Fibroblast of skin of back (primary cell): ENCODE measurements around the gene SERPINB6. TPM values are rescaled to one million over a fixed set of nuclear protein-coding genes. Genes with fewer than 3 reads are reported as not detected.
A peak's percentile ranks its signal among the peaks of the same experiment; 100 is the strongest.
"Not testable (repeated sequence)": the region's sequence is repeated elsewhere in the genome, so short reads cannot be mapped to it uniquely, and the experiment has no call there.

Experiments used
- DNase-seq: peaks from one replicate; pipeline ENCODE4 v3.0.0-alpha.2; 2013
- polyA plus RNA-seq, 2 experiments: library from polyadenylated mRNA; unstranded; fragments of 120-200 nt; gene quantifications; one replicate each; pipeline ENCODE4 v1.2.1, GENCODE V29; 2013; ENCODE audit not compliant: insufficient read length in 2 of 2

The SERPINB6 gene
- 135 TPM for polyA plus RNA-seq (2013, experiment 1 of 2; ENCODE audit: insufficient read length)
- polyA plus RNA-seq (2013, experiment 2 of 2; ENCODE audit: insufficient read length), result 112 TPM

DNA sequence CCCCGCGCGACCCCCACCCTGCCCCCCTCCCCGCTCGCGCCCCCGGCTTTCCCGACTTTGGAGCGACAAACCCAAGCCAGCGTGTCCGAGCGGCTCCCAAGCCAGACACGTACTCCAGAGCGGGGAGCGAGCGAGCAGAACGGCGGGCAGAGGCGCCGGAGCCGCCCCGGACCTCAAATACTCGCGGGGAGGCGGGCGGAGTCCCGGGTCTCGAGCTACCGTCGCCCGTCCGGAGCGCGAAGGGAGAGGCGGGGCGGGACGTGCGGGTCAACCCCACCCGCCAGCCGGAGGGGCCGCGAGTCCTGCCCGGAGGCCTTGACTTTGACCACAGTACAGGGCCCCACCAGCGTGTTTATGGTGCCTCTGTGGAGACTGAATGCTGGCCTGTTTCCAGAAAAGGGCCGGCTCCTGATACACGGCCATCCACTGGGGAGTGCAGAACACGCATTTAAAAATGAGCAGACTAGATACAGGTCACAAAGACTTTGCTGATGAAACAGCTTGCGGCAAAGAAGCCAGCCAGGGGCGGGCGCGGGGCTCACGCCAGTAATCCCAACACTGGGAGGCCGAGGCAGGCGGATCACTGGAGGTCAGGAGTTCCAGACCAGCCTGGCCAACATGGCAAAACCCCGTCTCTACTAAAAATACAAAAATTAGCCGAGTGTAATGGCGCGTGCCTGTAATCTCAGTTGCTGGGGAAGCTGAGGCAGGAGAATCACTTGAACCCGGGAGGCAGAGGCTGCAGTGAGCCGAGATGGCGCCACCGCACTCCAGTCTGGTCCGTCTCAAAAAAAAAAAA is at the start of gene SERPINB6:
SERPINB6 (minus strand) TSS at position 148 of the 799 bp plus-strand sequence. CDS start 12,235 bp downstream, outside the sequence.
- DNase-seq, result peak; percentile 75

DNA sequence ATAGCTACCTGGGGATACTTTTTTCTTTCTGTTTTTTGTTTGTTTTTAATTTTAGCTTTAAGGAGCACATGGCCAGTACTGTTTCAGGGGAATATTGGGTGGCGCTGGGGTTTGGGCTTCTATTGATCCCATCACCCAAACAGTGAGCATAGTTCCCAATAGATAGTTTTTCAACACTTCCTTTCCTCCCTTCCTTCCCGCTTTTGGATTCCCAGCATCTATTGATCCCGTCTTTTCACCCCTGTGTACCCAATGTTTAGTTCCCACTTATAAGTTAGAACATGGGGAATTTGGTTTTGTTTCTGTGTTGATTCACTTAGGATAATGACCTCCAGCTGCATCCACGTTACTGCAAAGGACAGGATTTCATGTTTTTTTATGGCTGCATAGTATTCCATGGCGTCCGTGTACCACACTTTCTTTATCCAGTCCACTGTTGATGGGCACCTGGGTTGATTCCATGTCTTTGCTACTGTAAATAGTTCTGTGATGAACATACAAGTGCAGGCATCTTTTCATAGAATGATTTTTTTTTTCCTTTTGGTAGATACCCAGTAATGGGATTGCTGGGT is 48.5 kb upstream of the SERPINB6 start:
- DNase-seq, result no peak

DNA sequence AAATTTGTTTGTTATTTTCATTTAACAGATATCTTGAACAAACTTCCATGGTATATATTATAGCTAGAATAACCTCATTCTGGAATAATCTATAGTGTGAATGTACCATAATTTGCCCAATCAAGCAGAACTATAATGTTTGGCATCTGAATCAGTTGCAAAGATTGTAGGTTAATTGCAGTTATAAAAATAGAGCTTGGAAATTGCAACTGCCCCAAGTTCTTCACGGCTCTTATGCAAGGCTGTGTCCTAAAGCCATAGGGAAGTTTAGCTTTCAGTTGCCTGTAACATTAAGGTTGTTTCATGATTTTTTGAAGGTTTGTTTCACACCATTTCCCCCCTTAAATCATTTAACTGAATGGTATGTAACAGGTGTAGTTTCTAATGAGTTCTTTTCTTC is 47.7 kb upstream of the SERPINB6 start:
- no peak for DNase-seq

DNA sequence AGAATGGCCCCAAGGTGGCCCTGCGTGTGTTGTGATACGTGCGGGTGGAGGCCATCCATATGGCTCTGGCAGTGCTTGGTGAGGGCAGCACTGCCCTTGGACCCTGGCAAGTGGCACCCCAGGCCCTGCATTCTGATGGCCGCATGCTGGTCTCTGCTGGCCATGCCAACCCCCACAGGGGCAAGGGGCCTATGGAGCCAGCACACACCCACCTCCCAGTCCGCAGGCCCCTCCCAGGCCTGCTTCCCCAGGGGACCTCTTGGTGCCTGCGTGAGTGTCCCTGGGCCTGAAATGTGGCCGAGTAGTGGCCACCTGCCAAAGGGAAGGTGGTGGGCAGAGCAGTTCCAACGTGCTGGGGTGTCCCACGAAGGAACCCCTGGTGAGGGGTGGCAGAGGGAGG is 45.9 kb upstream of the SERPINB6 start:
- no peak for DNase-seq

DNA sequence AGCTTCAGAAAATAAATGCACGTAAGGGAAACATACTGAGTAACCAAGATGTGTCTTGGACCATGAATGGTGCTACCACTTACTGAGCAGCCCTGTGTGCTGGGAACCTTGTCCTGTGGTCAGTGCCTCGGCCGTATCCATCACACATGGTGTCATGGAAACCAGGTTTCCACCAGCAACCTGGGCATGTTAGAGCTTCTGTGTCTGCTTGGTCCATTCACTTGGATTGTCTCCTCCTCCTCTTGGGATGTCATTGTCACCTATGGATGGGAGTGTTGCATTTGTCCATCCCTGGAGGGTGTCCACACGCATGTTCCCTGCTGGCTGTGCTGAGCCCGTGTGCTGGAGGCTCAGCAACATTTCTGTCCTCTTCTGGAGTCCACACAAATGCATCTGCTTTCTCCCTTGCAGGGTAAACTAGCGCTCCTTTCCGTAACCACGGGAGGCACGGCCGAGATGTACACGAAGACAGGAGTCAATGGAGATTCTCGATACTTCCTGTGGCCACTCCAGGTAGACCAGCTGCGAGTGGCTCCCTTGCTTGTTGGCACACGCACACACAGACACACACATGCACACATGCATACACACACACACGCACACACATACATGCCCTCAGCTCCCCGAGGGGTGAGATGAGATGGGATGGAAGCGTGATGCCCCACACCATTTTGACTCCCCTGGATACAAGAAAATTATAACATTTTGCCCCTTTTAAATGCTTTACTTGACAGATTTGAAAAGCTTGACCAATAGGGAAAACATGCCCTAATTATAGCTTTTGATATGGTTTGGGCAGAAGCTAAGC is 45.3 kb upstream of the SERPINB6 start:
- DNase-seq, result no peak

DNA sequence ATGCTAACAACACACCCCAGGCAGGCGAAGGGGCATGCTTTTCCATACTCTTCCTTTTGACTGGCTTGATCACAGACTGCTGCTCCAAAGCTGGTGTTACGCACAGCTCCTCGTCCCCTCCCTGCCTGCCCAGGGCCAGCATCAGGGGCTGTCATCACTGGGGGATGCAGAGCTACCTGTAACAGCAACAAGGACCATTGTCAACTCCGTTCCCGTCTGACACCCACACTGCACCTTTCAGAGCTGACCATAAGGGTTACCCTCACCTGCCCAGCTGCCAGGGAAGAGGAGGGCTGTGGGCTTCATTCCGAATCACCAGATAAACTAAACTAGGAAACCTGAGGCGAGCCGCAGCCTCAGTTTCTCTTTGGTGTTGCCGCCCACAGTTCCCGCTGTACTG is 43.8 kb upstream of the SERPINB6 start:
- DNase-seq, result no peak

DNA sequence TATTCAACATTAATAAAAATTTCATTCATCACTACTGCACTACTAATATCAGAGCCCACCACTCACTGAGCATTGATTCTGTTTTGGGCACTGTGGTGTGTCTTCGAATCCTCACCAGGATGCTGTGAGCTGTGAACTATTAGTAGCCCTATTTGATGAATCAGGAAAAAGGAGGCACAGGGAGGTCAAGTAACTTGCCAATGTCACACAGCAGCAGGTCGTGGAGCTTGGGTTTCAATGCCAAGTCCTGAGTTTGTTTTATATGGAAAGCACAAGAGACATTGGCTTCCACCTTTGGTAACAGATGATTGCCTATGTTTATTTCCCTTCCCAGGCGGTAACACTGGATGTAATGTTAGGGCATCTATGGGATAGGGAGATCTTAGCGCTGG is 43.3 kb upstream of the SERPINB6 start:
- no peak for DNase-seq

DNA sequence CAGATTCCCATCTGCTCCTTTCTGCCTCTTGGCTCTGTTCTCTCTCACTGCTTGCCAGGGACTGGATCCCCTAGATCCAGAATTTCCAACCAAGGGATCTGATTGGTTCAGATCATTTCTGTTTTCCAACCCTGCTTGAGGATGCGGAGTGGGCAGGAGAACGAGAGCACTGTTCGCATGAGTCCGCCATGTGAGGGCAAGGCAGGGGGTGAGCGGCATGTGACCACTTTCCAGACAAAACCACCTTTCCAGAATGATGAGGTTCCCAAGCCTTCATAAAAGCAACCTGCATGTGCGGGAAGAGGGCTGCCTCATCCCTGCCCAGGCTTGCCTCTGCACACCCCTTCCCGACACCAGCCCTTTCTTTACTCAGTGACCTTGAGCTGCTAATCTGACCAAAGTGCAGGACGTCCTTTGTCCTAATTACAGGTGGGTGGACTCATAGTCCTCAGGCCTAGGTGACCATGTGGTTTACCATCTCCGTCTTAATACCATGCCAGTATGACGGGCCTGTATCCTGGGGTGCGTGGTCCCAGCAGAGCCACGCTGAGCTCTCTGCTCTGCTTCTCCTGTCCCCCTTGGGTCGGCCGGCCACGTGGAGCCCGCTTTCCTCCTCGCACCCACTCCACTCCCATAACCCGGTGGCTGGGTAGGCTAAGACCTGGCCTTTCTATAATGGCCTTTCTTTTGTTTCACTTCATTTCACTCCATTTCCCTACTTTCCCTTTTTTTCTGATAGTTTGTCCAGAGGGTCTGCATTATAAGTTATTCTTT is 42.7 kb upstream of the SERPINB6 start:
- no peak for DNase-seq

DNA sequence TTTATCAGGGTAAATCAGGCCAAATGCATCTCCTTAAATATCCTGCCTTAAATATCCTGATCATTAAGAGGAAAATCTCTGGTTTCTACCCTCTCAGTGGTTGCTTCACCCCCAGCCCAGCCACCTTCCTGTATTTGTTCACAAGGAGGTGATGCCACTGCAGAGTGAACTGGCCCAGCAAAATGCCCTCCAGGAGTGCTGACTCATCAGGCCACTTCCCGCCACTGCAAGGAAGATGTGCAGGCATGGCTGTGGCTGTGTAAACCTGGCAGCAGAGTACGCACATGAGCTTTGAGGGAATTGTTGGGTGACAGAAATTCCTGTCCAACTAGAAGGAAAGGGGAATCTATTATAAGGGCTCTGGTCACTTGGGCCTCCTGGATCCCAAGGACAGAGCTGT is 42.1 kb upstream of the SERPINB6 start:
- peak; percentile 58 for DNase-seq

DNA sequence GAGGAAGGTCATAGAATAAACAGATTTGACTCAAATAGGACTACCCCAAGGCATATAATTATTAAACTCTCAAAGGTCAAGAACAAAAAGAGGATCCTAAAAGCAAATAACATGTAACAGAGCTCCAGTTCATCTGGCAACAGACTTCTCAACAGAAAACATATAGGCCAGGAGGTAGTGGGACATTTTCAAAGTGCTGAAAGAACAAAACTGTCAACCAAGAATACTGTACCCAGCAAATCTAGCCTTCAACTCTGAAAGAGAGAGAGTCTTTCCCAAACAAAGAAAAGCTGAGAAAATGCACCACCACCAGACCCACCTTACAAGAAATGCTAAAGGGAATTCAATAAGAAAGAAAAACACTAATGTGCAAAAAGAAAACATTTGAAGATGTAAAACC is 40.2 kb upstream of the SERPINB6 start:
- no peak for DNase-seq

DNA sequence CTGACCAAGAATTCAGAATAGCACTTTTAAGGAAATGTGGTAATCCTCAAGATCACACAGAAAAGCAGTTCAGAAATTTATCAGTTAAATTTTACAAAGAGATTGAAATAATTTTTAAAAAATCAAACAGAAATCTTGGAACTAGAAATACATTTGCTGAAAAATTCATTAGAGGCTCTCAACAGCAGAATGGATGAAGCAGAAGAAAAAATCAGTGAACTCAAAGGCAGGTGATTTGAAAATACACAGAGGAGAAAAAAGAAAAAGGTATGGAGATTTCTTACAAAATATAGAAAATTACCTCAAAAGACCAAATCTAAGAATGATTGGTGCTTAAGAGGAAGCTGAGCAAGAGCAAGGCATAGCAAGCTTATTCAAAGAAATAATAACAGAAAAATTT is 39.8 kb upstream of the SERPINB6 start:
- no peak for DNase-seq

DNA sequence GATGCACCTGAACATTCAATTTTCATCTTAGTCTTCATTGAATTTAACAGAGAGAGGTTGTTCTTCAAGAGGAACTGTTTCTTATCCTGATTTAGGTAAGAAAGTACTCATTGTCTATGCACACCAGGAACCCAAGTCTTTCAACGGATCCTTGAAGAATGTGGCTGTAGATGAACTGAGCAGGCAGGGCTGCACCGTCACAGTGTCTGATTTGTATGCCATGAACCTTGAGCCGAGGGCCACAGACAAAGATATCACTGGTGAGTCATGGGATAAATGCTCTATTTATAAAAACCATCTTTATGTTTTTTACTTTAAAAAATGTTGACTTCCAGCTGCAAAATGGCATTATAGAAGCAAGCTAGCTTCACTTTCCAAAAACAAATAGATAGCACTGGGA is 38.6 kb upstream of the SERPINB6 start:
- no peak for DNase-seq

DNA sequence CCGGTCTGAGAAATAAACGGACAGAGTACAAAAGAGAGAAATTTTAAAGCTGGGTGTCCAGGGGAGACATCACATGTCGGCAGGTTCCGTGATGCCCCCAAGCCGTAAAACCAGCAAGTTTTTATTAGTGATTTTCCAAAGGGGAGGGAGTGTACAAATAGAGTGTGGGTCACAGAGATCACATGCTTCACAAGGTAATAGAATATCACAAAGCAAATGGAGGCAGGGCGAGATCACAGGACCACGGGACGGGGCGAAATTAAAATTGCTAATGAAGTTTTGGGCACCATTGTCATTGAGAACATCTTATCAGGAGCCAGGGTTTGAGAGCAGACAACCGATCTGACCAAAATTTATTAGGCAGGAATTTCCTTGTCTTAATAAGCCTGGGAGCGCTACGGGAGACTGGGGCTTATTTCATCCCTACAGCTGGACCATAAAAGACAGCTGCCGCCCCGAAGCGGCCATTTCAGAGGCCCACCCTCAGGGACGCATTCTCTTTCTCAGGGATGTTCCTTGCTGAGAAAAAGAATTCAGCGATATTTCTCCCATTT is 37.4 kb upstream of the SERPINB6 start:
- not testable (repeated sequence) for DNase-seq

DNA sequence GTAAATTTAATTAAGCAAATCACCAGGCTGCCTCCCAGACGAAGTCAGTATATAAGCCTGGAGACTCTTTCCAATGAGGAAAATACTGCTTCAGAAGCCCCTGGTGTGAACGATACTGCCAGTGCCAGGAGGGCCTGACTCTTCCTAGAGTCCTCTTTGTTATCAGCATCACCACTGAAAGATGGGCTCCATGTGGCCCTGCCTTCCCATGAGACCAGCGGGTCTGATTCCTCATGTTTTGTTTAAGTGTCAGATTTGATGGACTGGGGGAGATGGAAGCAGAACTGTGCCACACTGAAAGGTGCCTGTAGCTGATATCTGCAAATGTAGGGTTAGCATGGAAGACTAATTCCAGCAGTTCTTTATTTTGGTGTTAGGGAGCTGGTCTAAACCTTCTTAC is 36.2 kb upstream of the SERPINB6 start:
- DNase-seq, result no peak

DNA sequence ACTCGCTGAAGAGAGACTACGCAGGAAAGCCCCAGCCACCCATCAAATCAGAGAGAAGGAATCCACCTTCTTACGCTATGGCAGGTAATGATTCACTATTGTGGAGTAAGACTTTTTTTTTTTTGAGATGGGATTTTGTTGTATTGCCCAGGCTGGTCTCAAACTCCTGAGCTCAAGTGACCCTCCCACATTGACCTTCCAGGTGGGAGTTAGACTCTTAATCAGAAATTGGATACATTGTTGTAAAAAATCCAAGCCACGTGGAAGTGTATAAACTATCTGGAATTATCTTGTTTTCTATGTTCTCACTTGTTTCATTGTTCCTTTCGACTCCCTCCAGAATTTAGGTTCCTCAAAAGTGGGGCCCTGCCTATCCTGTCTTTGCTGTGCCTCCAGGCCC is 35.1 kb upstream of the SERPINB6 start:
- no peak for DNase-seq

DNA sequence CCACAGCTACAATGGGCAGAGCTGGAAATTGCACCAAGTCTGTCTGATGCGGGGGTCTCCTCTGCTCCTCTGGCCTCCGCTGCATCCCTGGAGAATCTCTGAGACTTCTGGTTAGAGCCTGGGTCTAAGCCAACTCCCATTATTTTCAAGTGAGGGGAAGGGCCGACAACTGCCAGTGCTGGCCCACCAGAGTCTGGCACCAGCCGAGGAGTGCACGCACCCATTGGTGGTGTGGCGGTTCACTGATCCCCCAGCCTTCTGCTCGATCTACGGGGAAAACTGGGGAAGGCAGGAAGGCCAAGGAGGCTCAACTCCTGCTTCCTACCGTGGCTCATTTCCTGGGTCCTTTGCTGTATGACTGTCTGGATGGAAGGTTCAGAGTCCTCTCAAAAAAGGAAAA is 34.5 kb upstream of the SERPINB6 start:
- DNase-seq, result no peak

DNA sequence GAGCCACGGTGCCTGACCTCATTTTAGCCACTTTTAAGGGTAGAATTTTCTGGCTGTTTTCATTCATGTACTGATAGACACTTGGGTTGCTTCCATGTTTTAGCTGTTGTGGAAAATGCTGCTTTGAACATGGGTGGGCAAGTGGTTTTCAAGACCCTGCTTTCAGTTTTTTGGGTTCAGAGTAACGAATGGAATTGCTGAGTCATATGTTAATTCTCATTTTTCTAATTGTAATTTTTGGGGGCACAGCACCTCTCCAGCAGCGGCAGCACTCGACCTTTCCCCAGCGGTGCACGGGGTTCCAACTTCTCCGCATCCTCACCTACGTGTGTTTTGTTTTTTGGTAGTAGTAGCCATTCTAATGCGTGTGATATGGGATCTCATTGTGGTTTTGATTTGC is 33.7 kb upstream of the SERPINB6 start:
- no peak for DNase-seq

DNA sequence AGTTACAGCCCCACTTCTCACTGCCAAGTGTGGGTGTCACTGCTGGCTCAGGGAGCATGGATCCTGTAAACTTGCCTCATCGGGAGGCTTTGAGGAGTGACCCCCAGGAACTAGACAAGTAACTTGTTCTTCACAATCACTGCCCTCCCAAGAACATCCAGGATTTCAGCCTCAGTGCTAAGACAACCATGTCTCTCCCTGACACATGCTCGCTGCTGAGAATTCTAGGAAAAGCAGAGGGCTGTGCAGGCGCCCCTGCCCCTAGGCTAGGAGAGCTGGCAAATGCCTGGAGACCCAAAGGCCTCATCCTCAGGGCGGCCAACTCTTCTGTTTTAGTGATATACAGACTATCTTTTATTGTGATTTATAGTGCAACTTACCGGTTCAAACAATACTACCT is 31.9 kb upstream of the SERPINB6 start:
- not testable (repeated sequence) for DNase-seq

DNA sequence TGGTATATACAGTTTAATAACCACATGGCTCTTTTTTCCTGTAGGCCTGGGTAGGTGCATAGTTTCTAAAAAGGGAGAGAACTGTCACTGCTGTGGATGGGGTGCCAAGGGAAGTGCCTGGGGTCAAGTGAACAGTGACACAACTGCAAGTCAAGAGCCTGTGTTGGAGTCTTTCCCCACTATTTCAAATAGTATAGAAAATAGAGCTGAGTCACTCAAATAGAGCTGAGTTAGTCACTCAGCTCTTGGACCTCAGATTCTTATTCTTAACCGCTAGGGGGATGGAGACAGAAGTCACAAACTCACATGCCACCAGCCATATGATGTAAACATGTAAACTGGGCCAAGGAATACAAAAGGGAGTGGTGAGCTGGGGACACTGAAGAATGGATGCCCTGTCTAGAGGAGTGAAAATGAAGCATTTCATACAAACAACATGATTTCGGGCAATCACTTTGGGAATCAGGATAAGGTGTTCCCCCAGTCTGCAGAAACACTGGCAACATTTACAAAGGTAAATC is 30.5 kb upstream of the SERPINB6 start:
- peak; percentile 93 for DNase-seq

DNA sequence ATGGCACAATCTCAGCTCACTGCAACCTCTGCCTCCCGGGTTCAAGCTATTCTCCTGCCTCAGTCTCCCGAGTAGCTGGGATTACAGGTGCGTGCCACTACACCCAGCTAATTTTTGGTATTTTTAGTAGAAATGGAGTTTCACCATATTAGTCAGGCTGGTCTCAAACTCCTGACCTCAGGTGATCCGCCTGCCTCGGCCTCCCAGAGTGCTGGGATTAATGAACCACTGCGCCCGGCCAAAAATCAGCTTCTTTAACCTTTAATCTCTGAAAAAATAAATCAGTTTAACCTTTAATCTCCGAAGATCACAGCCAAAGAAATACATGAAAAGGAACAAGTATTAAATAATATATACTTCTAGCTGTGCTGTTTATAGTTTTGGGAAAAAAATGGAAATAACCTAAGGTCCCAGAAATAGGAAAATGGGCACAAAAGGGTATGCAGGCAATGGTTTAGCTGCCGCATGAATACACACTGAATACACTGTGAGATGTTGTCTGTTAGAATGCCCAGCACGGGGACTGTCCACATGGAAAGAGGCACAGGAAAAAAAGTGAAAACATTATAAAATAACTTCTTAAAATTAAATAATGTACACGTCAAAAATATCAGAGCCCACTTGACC is 29.9 kb upstream of the SERPINB6 start:
- DNase-seq, result no peak
